Measurements from ENCODE around the gene WNT3A. TPM values are rescaled to one million over a fixed set of nuclear protein-coding genes. Genes with fewer than 3 reads are reported as not detected.

Gene WNT3A
- total RNA-seq, 1 experiment from 2014 or later: 0.24 TPM

DNA sequence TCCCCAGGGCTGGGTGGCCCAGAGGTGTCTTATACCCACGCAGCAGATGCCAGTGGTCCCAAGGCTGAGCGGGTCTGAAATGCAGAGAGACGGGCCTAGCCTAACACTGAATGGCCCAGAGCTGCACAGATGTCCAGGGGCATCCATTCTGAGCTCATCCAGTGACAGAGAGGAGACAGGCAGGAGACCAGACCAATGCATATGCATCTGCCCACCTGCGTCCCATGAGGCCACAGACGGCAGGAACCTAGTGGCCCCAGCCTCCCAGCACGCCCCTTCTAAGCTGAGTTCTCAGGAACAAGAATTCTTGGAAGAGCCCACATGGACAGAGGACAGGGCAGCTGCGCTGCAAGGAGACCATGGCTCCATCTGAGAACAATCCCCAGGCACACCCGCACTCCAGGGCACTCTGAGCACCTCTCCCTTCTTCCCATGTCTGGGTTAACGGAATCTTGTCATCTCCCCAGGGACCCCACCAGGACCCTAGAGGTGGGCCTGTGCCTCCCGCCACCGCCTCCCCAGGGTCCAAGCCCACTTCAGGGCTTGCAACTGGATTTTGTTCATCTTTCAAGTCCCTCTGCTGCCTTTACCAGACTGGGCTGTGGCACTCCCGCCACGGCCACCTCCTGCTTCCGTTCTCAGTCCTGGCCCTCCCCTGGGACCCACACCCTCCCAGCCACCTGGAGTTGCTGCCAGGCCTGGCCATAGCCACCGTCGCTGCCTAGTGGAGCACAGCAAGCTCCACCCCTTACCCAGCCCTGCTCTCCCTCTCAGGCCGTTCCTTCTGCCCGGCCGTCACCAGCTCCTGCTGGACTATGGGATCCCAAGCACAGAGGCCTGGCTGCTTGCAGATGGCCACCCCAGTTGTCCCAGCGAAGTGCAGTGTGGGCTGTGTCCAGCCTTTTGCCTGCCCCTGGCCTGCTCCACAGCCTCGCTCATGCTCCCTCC is 3.3 kb downstream of the WNT3A start:
- H4K20me1 ChIP-seq (ENCODE audit: insufficient read depth): no peaks in the 10 kb centered on the region
- BruUV-seq (replicated peaks): no TSS peak
- CTCF ChIA-PET: no interaction called here

GRCh38 chr1:228010921-228011320 is 4.1 kb downstream of the WNT3A start:
- intact Hi-C loops (cut with micrococcal nuclease; ENCODE audit: unreplicated experiment): loop anchor here (1.0 kb wide), 1 partner anchor 46 kb away; no protein-coding TSS in a partner anchor
- no peak overlapping the region for H3K4me2 ChIP-seq
- peaks cover 9% of the 10 kb centered on the region; the same call in 1 of the 2 replicates for H3K4me1 ChIP-seq (replicated peaks; ENCODE audit: insufficient read depth)
- H2AFZ ChIP-seq: no peak overlapping the region
- H3K27ac ChIP-seq: no peak overlapping the region
- H3K79me2 ChIP-seq (ENCODE audit: low read depth): no peaks in the 10 kb centered on the region
- no TSS peak for BruUV-seq (replicated peaks)
- H3K36me3 ChIP-seq (ENCODE audit: low read depth): no peaks in the 10 kb centered on the region
- POLR2A ChIA-PET (ENCODE audit: unreplicated experiment): no interaction called here
- no peaks in the 10 kb centered on the region for H3K9me3 ChIP-seq (ENCODE audit: insufficient read depth, low read depth)
- TF ChIP-seq CTCF (conservative IDR thresholded peaks at IDR 0.05): no peak
- TF ChIP-seq EZH2 (IDR thresholded peaks at IDR 0.05; ENCODE audit: low read depth): no peak
- H3K27me3 ChIP-seq (ENCODE audit: insufficient read depth, low read depth): peaks cover 24% of the 10 kb centered on the region
- H3K9me2 ChIP-seq (ENCODE audit: insufficient read depth): no peaks in the 10 kb centered on the region
- H4K20me1 ChIP-seq (ENCODE audit: insufficient read depth): no peaks in the 10 kb centered on the region
- CTCF ChIA-PET: no interaction called here
- H3K4me3 ChIP-seq: no peak overlapping the region
- H3F3A ChIP-seq (ENCODE audit: insufficient read depth, low read depth): peaks cover 1% of the 10 kb centered on the region; the same call in 1 of the 2 replicates
- DNase-seq: no peak

More for the DNA sequence above, 3.3 kb downstream of the WNT3A start:
- H3K36me3 ChIP-seq (ENCODE audit: low read depth): no peaks in the 10 kb centered on the region
- TF ChIP-seq EZH2 (IDR thresholded peaks at IDR 0.05; ENCODE audit: low read depth): no peak
- TF ChIP-seq CTCF (conservative IDR thresholded peaks at IDR 0.05): no peak
- no peaks in the 10 kb centered on the region for H3K9me2 ChIP-seq (ENCODE audit: insufficient read depth)
- DNase-seq: no peak
- no peak overlapping the region for H3K27ac ChIP-seq
- H3K4me3 ChIP-seq: no peak overlapping the region
- H3K27me3 ChIP-seq (ENCODE audit: insufficient read depth, low read depth): peaks cover 24% of the 10 kb centered on the region
- no peaks in the 10 kb centered on the region for H3K9me3 ChIP-seq (ENCODE audit: insufficient read depth, low read depth)
- H2AFZ ChIP-seq: no peak overlapping the region
- intact Hi-C loops (cut with micrococcal nuclease; ENCODE audit: unreplicated experiment): loop anchor here (5.0 kb wide), 1 partner anchor 72 kb away; the partner anchor contains the start of gene ARF1
- POLR2A ChIA-PET (ENCODE audit: unreplicated experiment): no interaction called here
- no peaks in the 10 kb centered on the region for H3K79me2 ChIP-seq (ENCODE audit: low read depth)
- peaks cover 5% of the 10 kb centered on the region; the same call in 1 of the 2 replicates for H3K4me1 ChIP-seq (replicated peaks; ENCODE audit: insufficient read depth)
- peaks cover 3% of the 10 kb centered on the region; the same call in 1 of the 2 replicates for H3F3A ChIP-seq (ENCODE audit: insufficient read depth, low read depth)
- peak overlapping the region; percentile 44; the same call in 1 of the 2 replicates for H3K4me2 ChIP-seq

DNA sequence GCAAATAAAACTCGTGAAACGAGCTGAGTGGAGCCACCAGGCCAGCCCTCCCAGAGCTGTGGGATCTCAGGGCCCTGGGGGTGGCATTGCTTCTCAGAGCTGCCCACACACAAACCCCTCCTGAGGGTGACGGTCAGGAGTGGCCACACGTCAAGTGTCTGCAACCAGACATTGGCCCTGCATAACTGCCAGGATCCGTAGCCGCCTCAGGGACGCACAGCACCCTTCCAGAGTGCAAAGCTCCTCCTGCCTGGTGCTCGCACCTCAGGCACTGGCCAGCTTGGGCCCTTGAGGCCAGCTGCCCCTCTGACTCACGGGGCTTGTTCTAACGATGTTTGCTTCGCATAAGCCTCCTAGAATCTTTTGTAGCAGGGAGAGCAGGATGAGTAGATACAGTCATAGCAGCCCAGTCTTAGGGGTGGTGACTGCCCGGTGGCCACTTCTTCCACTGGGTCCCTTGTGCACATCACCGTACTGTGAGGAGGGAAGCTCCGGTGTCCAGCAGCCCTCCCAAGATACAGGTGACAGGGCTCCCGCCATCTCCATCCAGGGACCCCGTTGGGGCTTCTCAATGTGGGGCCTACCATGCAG is 5.0 kb downstream of the WNT3A start:
- DNase-seq: no peak
- no peak overlapping the region for H2AFZ ChIP-seq
- POLR2A ChIA-PET (ENCODE audit: unreplicated experiment): no interaction called here
- intact Hi-C loops (cut with micrococcal nuclease; ENCODE audit: unreplicated experiment): loop anchor here (1.0 kb wide), 1 partner anchor 45 kb away; no protein-coding TSS in a partner anchor
- peaks cover 24% of the 10 kb centered on the region for H3K27me3 ChIP-seq (ENCODE audit: insufficient read depth, low read depth)
- H3K4me3 ChIP-seq: no peak overlapping the region
- CTCF ChIA-PET: no interaction called here
- no peaks in the 10 kb centered on the region for H3F3A ChIP-seq (ENCODE audit: insufficient read depth, low read depth)
- H3K36me3 ChIP-seq (ENCODE audit: low read depth): no peaks in the 10 kb centered on the region
- TF ChIP-seq EZH2 (IDR thresholded peaks at IDR 0.05; ENCODE audit: low read depth) (no peak), CTCF (conservative IDR thresholded peaks at IDR 0.05) (no peak)
- no peaks in the 10 kb centered on the region for H3K9me3 ChIP-seq (ENCODE audit: insufficient read depth, low read depth)
- no peak overlapping the region for H3K27ac ChIP-seq
- H3K4me1 ChIP-seq (replicated peaks; ENCODE audit: insufficient read depth): peaks cover 9% of the 10 kb centered on the region; the same call in 1 of the 2 replicates
- H3K4me2 ChIP-seq: no peak overlapping the region
- no peaks in the 10 kb centered on the region for H3K9me2 ChIP-seq (ENCODE audit: insufficient read depth)
- H3K79me2 ChIP-seq (ENCODE audit: low read depth): no peaks in the 10 kb centered on the region
- no TSS peak for BruUV-seq (replicated peaks)
- H4K20me1 ChIP-seq (ENCODE audit: insufficient read depth): no peaks in the 10 kb centered on the region
